ENCODE data around the gene ANKRD63.

Gene ANKRD63

DNA sequence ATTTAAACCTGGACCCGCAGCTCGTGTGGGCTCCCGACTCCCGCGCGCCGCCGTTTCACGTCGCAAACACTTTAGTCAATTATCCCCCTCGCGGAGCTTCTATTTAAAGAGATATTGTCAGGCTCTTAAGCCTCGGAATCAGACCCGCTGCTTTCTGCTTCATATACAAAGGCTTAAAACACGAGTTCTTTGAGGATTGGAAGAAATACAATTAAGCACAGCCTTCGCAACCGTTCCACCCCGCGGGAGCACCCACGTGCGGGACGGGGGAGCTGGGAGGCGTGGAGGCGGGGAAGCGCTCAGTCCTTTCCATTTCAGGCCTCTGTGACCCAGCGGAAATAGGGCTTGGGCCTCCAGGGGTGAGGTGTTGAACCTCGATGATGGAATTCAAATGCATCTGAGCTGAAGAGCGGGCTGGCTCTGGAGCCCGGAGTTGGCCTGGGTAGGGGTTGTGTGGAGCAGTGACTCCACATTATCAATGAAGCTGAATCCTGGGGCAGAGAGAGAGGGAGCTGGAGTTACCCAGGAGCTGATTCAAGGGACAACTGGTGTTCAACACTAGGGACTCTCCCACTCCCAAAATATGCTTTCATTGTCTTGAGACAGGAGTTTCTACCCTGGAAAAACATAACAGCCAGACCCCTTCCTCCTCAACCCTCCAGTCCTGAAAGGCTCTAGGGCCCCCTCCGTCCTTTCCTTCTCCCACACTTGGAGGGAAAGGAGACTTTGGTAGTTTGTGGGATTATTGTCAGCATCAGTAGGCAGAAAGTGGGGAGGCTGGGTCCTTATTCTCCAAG lies 2.4 kb downstream of the ANKRD63 start:
- in situ Hi-C loops (cut with HindIII; ENCODE audit: low sequenced_read_pairs), result no loop called here

DNA sequence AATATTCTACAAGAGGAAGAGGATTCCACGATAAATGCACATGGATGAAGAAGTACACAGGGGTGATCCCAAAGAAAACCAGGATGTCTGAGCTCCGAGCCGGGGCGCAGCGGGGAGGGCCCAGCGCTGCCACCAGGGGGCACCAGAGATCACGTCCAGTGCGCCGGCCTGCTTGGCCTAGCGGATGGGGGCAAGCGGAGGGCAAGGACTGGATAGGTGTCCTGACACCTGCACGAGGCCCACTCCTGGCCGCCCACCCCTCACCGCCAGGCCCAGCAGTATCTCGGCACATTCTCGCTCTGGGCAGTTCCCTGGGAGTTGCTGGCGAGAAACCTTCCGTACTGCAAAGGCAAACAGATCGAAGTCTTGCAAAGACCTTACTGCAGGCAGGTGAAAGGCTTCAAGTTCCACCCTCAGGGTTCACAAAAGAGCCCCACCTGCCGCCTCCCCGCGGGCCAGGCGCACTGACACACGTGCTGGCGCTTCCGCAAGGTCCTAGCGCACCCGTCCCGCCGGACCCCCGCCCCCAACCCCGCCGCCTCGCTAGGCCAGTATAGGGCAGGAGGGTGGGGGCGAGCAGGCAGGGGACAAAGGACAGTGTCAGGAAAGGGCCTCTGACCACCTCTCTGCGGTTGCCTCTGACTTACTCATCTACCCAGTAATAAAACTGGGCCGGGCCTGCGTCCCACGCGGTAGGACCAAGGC lies 3.3 kb downstream of the ANKRD63 start:
- in situ Hi-C loops (cut with HindIII; ENCODE audit: low sequenced_read_pairs), result no loop called here

DNA sequence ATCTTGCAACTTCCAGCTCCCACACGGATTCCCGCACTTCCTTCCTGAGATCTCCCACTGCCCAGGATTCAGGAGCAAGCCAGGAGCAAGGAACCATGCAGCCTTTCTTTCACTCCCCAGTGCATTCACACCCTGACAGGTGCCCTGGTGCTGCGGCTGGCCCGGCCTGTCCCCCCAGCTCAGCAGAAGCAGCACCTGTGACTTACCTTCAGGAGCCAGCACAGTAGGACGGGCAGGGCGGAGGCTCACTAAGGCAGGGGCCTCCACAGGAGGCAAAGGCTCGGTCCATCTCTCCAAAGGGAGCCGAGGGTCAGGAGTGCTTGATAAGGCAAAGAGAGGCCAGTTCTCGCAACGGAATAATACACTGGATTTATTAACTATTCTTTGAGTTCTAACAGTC lies 4.8 kb downstream of the ANKRD63 start:
- in situ Hi-C loops (cut with HindIII; ENCODE audit: low sequenced_read_pairs), result no loop called here

DNA sequence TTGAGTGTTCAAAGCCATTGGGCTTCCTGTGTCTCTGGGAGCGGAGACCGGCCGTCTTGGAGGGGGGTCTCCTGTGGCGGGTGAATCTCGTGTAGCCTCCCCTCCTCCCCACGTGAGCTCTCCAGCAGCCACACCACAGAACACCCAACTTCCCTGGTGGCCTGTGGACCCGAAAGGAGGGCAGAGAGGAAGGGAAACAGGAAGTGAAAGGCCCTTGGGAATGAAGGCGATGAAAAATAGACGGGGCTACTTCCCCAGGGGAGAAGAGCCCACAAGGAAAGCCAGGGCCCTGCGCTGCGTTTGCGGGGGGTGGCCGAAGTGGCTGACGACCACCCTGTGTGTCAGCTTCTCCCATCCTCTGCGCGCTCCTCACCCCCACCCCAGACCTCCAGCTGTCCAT lies 5.4 kb downstream of the ANKRD63 start:
- in situ Hi-C loops (cut with HindIII; ENCODE audit: low sequenced_read_pairs), result no loop called here

DNA sequence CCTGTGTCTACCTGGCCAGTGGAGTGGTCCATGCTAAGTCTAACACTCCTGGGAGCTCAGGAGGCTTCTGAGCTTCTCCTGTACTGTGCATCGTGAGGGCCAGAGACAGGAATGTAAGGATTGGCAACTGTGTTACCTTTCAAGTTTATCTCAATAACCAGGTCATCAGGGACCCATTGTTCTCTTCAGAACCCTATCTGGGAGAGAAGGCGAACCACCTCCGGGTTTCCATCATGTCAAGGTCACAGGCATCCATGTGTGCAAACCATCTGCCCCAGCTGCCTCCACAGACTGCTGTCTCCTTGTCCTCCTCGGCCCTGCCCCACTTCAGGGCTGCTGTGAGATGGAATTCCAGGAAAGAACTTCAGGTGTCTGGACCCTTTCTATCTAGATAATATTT lies 5.9 kb downstream of the ANKRD63 start:
- in situ Hi-C loops (cut with HindIII; ENCODE audit: low sequenced_read_pairs), result no loop called here

DNA sequence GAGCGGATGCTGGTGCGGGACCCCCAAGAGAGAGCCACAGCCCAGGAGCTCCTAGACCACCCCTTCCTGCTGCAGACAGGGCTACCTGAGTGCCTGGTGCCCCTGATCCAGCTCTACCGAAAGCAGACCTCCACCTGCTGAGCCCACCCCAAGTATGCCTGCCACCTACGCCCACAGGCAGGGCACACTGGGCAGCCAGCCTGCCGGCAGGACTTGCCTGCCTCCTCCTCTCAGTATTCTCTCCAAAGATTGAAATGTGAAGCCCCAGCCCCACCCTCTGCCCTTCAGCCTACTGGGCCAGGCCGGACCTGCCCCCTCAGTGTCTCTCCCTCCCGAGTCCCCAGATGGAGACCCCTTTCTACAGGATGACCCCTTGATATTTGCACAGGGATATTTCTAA lies 6.9 kb downstream of the ANKRD63 start:
- in situ Hi-C loops (cut with HindIII; ENCODE audit: low sequenced_read_pairs), result no loop called here

DNA sequence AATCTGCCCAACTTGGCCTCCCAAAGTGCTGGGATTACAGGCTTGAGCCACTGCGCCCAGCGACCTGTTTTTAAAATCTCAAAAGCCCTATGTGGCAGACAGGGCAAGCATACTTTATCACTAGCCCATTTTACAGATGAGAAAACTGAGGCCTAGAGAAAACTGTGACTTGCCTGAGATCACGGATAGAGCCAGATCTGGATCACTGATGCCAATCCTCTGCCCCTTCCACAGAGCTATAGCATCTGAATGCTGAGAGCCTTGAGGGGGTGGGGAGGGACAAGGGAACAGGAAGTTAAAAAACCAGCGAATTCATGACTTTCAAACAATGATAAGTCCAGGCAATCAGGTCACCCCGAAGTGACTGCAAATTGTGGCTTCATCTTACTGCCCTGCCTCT lies 7.3 kb downstream of the ANKRD63 start:
- in situ Hi-C loops (cut with HindIII; ENCODE audit: low sequenced_read_pairs), result no loop called here

DNA sequence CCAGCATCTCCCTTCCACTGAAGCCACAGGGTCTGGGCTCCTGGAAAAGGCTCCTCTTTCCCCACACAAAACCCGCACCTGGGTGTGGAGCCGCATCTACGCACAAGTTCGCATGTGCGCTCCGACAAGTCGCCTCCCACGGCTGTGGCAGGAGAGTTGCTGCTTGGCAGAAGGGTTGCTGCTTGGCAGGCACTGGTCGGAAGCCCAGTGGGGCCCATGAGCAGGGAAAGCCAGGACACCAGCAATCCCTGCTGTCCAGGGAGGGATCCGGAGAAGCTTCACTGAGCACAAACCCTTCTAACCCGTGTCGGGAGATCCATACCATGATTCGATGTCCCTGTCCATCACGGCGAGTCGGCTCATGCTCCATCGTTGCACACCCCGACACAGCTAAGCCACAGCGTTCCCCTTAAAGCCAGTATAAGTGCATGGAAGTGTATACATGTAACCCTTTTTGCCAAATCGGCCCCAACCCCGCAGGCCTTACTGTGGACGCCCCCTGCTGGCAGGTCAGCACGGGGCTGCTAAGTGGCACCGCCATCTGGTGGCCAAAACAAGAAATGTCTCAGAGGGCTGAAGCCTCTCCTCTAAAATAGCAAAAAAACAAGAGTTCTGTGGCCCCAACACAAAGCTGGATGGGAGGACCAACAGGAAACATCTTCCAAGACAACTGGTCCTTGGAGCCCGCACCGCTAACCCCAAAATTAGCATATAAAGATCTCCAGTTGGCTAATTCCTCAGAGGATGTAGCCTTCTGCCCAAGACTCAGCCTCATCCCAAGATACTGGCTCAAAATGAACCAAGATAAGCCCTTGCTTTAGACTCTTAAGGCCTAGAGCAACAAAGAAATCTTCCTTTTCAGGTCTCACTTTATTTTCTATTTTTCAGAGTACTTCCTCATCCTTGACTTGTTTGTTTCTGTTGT lies 8.3 kb downstream of the ANKRD63 start:
- in situ Hi-C loops (cut with HindIII; ENCODE audit: low sequenced_read_pairs), result loop anchor here (5.0 kb wide), 1 partner anchor 52 kb away; no protein-coding TSS in a partner anchor

DNA sequence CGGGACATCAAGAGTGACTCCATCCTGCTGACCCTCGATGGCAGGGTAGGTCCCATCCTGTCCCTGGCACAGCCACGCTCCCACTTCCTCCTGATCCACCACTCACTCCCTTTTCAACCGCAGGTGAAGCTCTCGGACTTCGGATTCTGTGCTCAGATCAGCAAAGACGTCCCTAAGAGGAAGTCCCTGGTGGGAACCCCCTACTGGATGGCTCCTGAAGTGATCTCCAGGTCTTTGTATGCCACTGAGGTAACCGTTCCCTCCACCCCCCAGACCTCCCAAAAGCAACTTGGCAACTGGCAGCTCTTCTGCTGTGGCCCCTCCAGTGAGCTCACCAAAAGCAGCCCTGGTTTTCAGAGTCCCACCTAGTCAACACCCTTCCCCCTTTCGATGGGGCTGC lies 9.4 kb downstream of the ANKRD63 start:
- in situ Hi-C loops (cut with HindIII; ENCODE audit: low sequenced_read_pairs), result loop anchor here (5.0 kb wide), 1 partner anchor 51 kb away; no protein-coding TSS in a partner anchor

DNA sequence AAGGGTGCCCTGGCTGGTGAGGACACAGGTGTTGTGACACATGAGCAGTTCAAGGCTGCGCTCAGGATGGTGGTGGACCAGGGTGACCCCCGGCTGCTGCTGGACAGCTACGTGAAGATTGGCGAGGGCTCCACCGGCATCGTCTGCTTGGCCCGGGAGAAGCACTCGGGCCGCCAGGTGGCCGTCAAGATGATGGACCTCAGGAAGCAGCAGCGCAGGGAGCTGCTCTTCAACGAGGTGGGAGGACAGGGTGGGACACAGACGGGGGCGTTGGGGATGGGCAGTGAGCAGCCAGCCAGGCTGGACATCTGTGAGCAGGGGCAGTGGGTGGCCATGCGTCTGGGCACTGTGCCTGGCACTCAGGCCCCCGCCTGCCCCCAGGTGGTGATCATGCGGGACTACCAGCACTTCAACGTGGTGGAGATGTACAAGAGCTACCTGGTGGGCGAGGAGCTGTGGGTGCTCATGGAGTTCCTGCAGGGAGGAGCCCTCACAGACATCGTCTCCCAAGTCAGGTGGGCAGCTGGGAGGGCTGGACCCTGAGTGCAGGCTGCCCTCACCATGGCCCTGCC lies 10.3 kb downstream of the ANKRD63 start:
- in situ Hi-C loops (cut with HindIII; ENCODE audit: low sequenced_read_pairs), result loop anchor here (5.0 kb wide), 1 partner anchor 50 kb away; no protein-coding TSS in a partner anchor

DNA sequence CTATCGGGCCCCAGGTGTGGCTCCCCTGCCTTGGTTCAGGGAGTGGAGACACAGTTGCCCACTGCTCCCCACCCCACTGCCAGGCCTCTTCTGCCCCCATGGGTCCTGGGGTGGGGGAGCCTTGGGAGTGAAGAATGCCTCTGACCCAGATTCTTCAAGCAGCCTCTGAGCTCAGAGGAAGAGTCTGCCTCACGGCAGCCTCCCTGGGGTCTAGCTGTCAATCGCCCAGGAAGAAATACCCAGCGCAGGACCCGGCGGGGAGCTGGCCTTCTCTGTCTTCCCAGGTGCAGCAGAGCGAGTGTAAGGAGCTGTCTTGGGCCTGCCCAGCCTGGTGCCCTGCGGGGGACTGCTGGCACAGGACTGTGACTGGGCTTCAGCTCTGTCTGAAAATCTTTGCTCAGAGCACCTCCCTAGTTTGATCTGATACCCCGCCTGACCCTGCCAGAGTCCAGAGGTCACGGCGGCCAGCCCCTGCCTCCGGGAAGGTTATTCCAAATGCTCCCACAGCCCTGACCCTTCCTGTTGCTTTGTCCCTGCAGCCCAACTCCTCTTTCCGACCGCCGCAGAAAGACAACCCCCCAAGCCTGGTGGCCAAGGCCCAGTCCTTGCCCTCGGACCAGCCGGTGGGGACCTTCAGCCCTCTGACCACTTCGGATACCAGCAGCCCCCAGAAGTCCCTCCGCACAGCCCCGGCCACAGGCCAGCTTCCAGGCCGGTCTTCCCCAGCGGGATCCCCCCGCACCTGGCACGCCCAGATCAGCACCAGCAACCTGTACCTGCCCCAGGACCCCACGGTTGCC lies 11.0 kb downstream of the ANKRD63 start:
- in situ Hi-C loops (cut with HindIII; ENCODE audit: low sequenced_read_pairs), result loop anchor here (5.0 kb wide), 1 partner anchor 50 kb away; no protein-coding TSS in a partner anchor

DNA sequence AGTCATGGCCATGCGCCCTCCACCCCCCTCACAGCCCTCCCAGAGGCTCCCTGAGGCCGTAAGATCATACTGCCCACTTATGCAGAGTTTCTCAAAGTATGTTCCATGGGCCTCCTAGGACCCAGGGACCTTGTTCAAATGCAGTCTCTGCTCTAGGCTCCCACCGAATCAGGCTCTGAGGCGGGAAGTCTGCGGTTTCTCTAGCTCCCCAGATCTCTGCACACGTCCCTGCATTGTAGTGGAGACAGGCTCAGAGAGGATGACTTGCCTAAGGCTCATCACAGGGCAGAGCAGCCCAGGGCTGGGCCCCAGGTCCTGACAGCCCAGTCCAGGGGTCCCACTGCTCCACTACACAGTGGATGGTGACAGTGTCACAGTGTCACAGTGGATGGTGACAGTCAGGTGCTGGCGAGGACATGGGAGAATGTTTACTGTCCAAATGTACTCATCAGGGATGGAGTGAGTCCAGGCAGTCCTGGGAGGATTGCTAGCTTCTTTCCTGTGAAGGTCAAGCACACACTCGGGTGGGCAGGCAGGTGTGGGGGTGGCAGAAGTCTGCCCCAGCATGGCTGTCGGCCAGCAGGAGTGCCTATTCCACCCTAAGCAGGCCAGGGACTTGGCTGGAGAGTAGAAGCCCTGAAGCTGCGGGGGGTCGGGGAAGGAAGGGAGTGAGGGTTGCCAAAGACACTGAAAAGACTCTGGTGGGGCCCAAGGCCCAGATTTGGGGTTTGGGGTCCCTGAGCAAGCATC lies 12.4 kb downstream of the ANKRD63 start:
- in situ Hi-C loops (cut with HindIII; ENCODE audit: low sequenced_read_pairs), result loop anchor here (5.0 kb wide), 1 partner anchor 48 kb away; no protein-coding TSS in a partner anchor

DNA sequence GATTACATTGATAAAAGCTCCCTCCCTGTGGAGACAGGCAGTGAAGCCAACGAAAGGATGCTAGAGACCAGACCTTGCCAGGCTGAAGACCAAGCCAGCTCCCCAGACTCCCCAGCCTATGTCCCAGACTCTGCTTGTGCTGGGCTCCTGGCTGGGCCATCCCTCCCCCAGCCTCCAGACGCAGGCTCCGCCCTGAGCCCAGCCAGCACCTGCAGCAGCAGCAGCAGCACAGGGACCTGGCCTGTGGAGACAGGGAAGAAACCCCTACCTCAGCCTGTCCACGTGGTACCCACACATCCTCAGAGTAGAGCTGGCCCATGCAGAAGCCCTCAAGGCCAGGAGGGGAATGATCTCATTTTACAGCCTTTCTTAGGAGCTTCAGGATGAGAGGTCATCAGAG lies 13.3 kb downstream of the ANKRD63 start:
- in situ Hi-C loops (cut with HindIII; ENCODE audit: low sequenced_read_pairs), result loop anchor here (5.0 kb wide), 1 partner anchor 47 kb away; no protein-coding TSS in a partner anchor

DNA sequence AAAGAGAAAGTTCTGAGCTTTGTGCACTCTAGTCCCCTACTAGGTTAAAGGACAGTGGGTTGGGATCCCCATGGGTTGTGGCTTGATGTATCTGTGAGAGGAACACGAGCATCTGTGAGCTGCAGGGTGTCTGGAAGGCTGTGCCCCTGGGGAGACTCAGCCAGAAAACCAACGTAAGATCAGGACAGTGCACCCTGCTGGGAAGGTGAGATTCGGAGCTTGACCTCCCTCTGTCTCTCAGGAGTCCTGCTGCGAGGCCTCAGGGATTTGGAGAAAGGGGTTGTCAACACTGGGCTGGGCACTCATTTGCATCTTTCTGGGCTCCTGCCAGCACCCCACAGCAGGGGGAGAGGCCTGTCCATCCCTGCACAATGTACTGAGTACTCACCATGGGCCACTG lies 15.2 kb downstream of the ANKRD63 start:
- in situ Hi-C loops (cut with HindIII; ENCODE audit: low sequenced_read_pairs), result no loop called here

DNA sequence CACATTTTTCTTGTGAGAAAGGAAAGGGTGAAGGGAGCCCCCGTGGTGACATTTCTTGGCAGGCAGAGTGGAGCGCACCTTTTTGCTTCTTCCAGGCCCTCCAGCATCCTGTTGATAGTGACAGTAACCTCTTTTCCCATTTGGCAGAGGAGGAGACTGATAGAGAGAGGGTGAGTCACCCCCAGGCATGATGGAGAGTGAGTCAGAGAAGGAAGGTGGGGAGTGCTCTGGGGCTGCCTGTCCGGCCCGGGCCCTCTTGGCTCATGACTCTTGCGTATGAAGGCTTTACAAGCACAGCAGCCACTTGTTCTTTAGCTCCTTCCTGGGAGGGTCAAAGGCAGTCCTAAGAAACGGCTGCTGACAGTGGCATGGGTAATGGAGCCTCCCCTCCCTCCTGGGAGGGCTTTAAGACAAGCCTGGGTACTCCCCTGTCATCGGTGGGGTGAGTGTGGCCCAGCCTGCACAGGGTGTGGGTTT lies 16.0 kb downstream of the ANKRD63 start:
- in situ Hi-C loops (cut with HindIII; ENCODE audit: low sequenced_read_pairs), result no loop called here

DNA sequence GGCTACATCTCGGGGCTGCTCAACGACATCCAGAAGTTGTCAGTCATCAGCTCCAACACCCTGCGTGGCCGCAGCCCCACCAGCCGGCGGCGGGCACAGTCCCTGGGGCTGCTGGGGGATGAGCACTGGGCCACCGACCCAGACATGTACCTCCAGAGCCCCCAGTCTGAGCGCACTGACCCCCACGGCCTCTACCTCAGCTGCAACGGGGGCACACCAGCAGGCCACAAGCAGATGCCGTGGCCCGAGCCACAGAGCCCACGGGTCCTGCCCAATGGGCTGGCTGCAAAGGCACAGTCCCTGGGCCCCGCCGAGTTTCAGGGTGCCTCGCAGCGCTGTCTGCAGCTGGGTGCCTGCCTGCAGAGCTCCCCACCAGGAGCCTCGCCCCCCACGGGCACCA lies 17.0 kb downstream of the ANKRD63 start:
- in situ Hi-C loops (cut with HindIII; ENCODE audit: low sequenced_read_pairs), result no loop called here

DNA sequence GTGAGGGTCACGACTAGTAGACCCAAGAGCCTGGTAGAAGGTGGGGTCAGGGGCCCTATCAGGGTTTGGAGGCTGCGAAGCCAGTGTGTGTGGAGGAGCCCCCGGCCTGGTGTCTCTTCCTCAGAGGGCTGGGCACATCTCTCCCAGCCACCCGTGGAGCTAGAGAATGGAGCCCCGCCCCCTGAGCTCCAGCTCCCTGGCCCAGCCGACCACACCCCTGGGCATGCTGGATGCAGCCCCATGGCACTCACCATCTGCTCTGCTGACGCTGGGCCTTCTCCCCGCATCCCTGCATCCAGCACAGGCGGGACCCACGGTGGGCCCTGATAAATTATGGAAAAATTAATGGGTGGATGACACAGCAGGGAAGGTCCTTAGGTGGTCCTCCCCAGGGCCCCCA lies 17.5 kb downstream of the ANKRD63 start:
- in situ Hi-C loops (cut with HindIII; ENCODE audit: low sequenced_read_pairs), result no loop called here

DNA sequence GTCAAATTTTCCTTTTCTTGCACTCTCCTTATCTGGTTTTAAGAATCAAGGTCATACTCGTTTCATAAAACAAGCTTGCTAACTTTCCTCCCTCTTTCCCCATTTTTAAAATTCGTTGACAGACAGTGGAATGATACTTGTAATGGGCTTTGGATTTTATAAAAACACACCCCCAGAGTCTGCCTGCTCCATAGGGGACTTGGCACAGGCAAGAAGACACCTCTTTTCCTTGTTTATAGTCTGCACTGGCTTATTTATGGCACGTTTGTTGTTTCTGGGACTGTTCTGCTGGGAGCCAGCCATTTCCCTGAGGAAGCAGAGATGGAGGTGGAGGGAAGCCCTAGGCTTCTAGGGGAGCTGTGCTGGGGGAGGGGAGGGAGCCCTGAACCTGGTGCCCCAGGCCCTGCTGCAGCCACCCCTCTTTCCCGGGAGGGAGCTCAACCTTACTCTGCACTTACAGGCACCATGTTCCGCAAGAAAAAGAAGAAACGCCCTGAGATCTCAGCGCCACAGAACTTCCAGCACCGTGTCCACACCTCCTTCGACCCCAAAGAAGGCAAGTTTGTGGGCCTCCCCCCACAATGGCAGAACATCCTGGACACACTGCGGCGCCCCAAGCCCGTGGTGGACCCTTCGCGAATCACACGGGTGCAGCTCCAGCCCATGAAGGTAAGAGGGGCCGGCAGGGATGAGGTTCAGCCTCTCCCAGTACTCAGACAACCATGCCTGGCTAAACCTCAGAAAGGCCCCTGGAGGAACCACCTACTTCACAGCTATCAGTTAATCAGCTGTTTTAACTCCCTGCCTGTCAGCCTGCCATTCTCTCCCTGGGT lies 18.3 kb downstream of the ANKRD63 start:
- in situ Hi-C loops (cut with HindIII; ENCODE audit: low sequenced_read_pairs), result no loop called here
